ENCODE results near the gene TENM4.

TENM4 gene

GRCh38 chr11:79403839-79404238 lies 37.0 kb downstream of the TENM4 start:
- Histone ChIP-seq H3K4me3 (ENCODE audit: low read depth in 1 of 2, low read length in 2 of 2) (no peak overlapping the region), H3K27me3 (ENCODE audit: low read depth, low read length) (no peaks in the 10 kb centered on the region), H3K4me1 (ENCODE audit: control insufficient read depth in 1 of 2, insufficient read depth in 2 of 2, low read length in 2 of 2) (no peaks in the 10 kb centered on the region), H3K36me3 (ENCODE audit: control insufficient read depth in 1 of 2, insufficient read depth in 2 of 2, low read length in 2 of 2) (no peaks in the 10 kb centered on the region), H3K27ac (ENCODE audit: low read length) (no peak overlapping the region), H3K9me3 (ENCODE audit: control insufficient read depth in 1 of 2, low read length in 2 of 2) (no peaks in the 10 kb centered on the region)

DNA sequence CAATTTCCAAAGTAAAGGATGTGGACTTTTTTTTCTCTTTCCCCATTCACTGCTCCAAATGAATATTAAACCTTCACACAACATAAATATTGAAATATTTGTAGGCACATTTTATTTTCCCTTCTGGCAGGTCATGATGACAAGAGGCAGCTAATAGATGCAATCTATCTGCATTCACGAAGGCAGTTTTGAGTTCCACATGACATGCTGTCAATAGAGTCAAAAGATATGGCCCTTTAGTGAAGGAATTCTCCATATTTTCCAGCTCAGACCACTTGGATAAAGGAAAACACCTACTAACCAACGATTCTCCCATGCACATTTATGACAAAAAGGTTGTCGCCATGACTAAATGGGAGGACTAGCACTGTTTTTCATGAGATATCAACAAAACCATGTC lies 37.9 kb downstream of the TENM4 start:
- Histone ChIP-seq H3K4me1 (ENCODE audit: control insufficient read depth in 1 of 2, insufficient read depth in 2 of 2, low read length in 2 of 2) (no peaks in the 10 kb centered on the region), H3K9me3 (ENCODE audit: control insufficient read depth in 1 of 2, low read length in 2 of 2) (no peaks in the 10 kb centered on the region), H3K4me3 (ENCODE audit: low read depth in 1 of 2, low read length in 2 of 2) (no peak overlapping the region), H3K36me3 (ENCODE audit: control insufficient read depth in 1 of 2, insufficient read depth in 2 of 2, low read length in 2 of 2) (no peaks in the 10 kb centered on the region), H3K27me3 (ENCODE audit: low read depth, low read length) (no peaks in the 10 kb centered on the region), H3K27ac (ENCODE audit: low read length) (no peak overlapping the region)

DNA sequence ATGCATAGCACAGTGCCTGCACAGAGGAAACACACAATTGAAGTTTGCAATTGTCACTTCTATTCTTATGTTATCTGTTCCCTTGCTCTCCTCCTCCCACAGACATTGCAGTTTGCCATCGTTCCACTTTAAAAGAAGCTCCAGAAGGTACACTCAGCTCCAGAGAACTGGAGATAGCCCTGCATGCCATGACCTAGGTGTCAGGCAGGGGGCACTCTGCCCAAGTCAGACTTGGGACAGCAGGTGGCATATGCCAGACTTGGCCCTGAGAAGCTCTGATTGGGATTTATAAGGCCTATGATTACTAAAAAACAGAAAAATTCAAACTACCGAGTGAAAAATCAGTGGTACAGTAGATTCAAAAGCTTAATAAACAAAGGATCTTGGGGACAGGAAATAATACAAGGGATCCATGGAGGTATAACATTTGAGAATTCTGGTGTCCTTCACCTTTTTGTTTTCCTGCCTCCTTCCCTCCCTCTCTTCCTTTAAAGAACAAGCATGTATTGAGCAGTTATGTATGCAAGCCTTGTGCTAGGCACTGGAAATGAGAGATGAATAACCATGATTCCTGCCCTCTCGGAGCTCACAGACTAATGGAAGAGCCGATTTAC lies 40.0 kb downstream of the TENM4 start:
- Histone ChIP-seq H3K4me3 (ENCODE audit: low read depth in 1 of 2, low read length in 2 of 2) (no peak overlapping the region), H3K36me3 (ENCODE audit: control insufficient read depth in 1 of 2, insufficient read depth in 2 of 2, low read length in 2 of 2) (no peaks in the 10 kb centered on the region), H3K9me3 (ENCODE audit: control insufficient read depth in 1 of 2, low read length in 2 of 2) (no peaks in the 10 kb centered on the region), H3K27me3 (ENCODE audit: low read depth, low read length) (no peaks in the 10 kb centered on the region), H3K27ac (ENCODE audit: low read length) (no peak overlapping the region), H3K4me1 (ENCODE audit: control insufficient read depth in 1 of 2, insufficient read depth in 2 of 2, low read length in 2 of 2) (no peaks in the 10 kb centered on the region)

DNA sequence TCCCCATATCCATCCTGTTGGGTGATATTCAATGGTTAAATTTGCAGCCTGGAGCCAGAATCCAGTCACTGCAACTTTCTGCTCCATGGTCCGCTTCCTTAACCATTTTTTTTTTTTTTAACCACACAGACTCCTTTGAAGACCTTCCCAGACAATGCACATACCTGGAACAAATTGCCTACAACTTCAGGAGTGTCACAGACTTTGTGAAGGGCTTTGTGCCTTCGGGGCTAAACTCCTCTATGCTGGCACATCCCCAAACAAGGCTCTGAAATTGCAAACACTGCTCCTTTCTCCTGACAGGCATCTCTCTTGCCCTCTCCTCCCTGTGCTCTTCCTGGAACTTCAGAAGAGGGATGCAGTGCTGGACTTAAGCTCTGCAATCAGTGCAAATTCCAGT lies 40.6 kb downstream of the TENM4 start:
- Histone ChIP-seq H3K4me3 (ENCODE audit: low read depth in 1 of 2, low read length in 2 of 2) (no peak overlapping the region), H3K27me3 (ENCODE audit: low read depth, low read length) (no peaks in the 10 kb centered on the region), H3K36me3 (ENCODE audit: control insufficient read depth in 1 of 2, insufficient read depth in 2 of 2, low read length in 2 of 2) (no peaks in the 10 kb centered on the region), H3K9me3 (ENCODE audit: control insufficient read depth in 1 of 2, low read length in 2 of 2) (no peaks in the 10 kb centered on the region), H3K27ac (ENCODE audit: low read length) (no peak overlapping the region), H3K4me1 (ENCODE audit: control insufficient read depth in 1 of 2, insufficient read depth in 2 of 2, low read length in 2 of 2) (no peaks in the 10 kb centered on the region)

DNA sequence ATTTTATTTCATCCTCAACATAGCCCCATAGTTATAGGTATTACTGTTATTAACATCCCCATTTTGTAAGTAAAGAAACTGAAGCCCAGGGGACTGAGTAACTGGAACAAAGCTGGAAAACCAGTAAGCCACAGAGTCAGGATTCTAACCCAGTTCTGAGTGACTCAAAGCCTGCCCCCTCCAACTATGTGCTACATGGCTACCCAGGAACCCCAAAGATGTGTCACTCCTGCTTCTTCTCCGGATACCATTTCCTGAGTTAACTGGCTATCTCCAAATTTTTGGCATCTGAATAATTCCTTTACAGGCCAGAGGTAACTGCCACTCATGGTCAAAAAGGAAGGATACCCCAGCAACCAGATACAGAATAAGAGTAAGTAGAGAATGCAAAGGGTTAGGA lies 43.6 kb downstream of the TENM4 start:
- H3K4me3 ChIP-seq (ENCODE audit: low read depth in 1 of 2, low read length in 2 of 2), result no peak overlapping the region

DNA sequence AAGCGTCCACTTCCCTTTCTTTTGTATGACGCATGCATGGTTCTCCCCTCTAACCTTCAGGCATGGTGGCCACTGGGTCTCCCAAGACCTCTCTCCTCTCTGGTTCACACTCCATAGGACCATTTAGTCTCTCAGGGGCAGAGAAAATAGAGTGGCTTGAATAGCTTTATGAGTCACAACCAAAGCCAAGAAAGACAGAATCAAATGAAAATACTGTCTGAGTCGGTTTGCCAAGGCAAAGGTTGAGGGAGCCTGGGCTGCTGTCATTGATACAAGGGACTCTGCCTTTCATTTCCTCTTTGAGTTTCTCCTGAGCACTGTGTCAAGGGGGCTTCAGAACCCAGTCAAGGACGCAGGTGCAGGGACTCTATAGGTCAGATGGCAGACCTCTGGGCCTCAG lies 44.2 kb downstream of the TENM4 start:
- no peaks in the 10 kb centered on the region for H3K36me3 ChIP-seq (ENCODE audit: control insufficient read depth in 1 of 2, insufficient read depth in 2 of 2, low read length in 2 of 2)
- no peaks in the 10 kb centered on the region for H3K27me3 ChIP-seq (ENCODE audit: low read depth, low read length)
- no peaks in the 10 kb centered on the region for H3K9me3 ChIP-seq (ENCODE audit: control insufficient read depth in 1 of 2, low read length in 2 of 2)
- no peak overlapping the region for H3K4me3 ChIP-seq (ENCODE audit: low read depth in 1 of 2, low read length in 2 of 2)
- no peaks in the 10 kb centered on the region for H3K4me1 ChIP-seq (ENCODE audit: control insufficient read depth in 1 of 2, insufficient read depth in 2 of 2, low read length in 2 of 2)
- H3K27ac ChIP-seq (ENCODE audit: low read length), result no peak overlapping the region

More for the DNA sequence above, 43.6 kb downstream of the TENM4 start:
- Histone ChIP-seq H3K9me3 (ENCODE audit: control insufficient read depth in 1 of 2, low read length in 2 of 2) (no peaks in the 10 kb centered on the region), H3K4me1 (ENCODE audit: control insufficient read depth in 1 of 2, insufficient read depth in 2 of 2, low read length in 2 of 2) (no peaks in the 10 kb centered on the region), H3K27ac (ENCODE audit: low read length) (no peak overlapping the region), H3K36me3 (ENCODE audit: control insufficient read depth in 1 of 2, insufficient read depth in 2 of 2, low read length in 2 of 2) (no peaks in the 10 kb centered on the region), H3K27me3 (ENCODE audit: low read depth, low read length) (no peaks in the 10 kb centered on the region)

GRCh38 chr11:79396001-79396400 lies 44.8 kb downstream of the TENM4 start:
- Histone ChIP-seq H3K36me3 (ENCODE audit: control insufficient read depth in 1 of 2, insufficient read depth in 2 of 2, low read length in 2 of 2) (no peaks in the 10 kb centered on the region), H3K4me1 (ENCODE audit: control insufficient read depth in 1 of 2, insufficient read depth in 2 of 2, low read length in 2 of 2) (no peaks in the 10 kb centered on the region), H3K27ac (ENCODE audit: low read length) (no peak overlapping the region), H3K27me3 (ENCODE audit: low read depth, low read length) (no peaks in the 10 kb centered on the region), H3K9me3 (ENCODE audit: control insufficient read depth in 1 of 2, low read length in 2 of 2) (no peaks in the 10 kb centered on the region), H3K4me3 (ENCODE audit: low read depth in 1 of 2, low read length in 2 of 2) (no peak overlapping the region)

GRCh38 chr11:79393362-79394043 lies 47.3 kb downstream of the TENM4 start:
- no peaks in the 10 kb centered on the region for H3K36me3 ChIP-seq (ENCODE audit: control insufficient read depth in 1 of 2, insufficient read depth in 2 of 2, low read length in 2 of 2)
- no peaks in the 10 kb centered on the region for H3K27me3 ChIP-seq (ENCODE audit: low read depth, low read length)
- no peak overlapping the region for H3K4me3 ChIP-seq (ENCODE audit: low read depth in 1 of 2, low read length in 2 of 2)
- no peak overlapping the region for H3K27ac ChIP-seq (ENCODE audit: low read length)
- H3K9me3 ChIP-seq (ENCODE audit: control insufficient read depth in 1 of 2, low read length in 2 of 2), result no peaks in the 10 kb centered on the region
- no peaks in the 10 kb centered on the region for H3K4me1 ChIP-seq (ENCODE audit: control insufficient read depth in 1 of 2, insufficient read depth in 2 of 2, low read length in 2 of 2)

GRCh38 chr11:79392161-79392560 lies 48.7 kb downstream of the TENM4 start:
- Histone ChIP-seq H3K27ac (ENCODE audit: low read length) (no peak overlapping the region), H3K4me3 (ENCODE audit: low read depth in 1 of 2, low read length in 2 of 2) (no peak overlapping the region), H3K9me3 (ENCODE audit: control insufficient read depth in 1 of 2, low read length in 2 of 2) (no peaks in the 10 kb centered on the region), H3K4me1 (ENCODE audit: control insufficient read depth in 1 of 2, insufficient read depth in 2 of 2, low read length in 2 of 2) (no peaks in the 10 kb centered on the region), H3K27me3 (ENCODE audit: low read depth, low read length) (no peaks in the 10 kb centered on the region), H3K36me3 (ENCODE audit: control insufficient read depth in 1 of 2, insufficient read depth in 2 of 2, low read length in 2 of 2) (no peaks in the 10 kb centered on the region)

DNA sequence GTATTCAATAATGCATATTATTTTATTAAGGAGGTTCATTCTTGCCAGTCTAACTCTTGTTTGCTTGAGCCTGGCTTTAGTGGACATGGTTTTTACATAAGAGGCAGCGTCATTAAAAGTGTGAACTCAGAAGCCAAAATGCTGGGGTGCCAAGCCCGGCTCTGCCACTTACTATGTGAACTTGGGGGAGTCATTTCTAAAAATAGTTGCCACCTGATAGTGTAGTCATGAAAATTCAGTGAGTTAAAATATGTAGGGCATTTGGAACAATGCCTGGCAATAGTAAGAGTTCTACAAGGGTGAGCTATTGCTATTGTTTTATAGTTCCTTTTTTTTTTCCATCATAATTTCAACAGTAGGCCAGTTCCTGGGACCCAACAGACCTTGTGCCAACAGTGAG lies 49.9 kb downstream of the TENM4 start:
- Histone ChIP-seq H3K9me3 (ENCODE audit: control insufficient read depth in 1 of 2, low read length in 2 of 2) (no peaks in the 10 kb centered on the region), H3K27ac (ENCODE audit: low read length) (no peak overlapping the region)

DNA sequence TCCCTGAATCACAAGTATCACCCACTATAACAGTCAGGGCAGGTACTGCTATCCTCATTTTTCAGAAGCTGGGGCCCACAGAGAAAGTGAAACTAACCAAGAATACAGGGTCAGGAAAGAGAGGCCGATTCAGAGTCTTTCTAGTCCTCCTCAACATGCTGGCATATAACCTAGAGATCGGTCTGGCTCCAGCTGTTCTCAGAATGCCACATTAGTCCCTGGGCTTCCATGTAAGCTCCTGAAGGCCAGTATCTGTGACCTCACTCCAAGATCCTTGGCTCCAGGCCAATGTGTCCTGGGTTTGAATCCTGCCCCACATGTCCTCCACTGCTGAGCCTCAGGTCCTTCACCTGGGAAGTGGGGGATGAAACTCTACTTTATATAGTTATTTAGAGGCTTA lies 50.4 kb downstream of the TENM4 start:
- H3K27ac ChIP-seq (ENCODE audit: low read length), result no peak overlapping the region
- H3K9me3 ChIP-seq (ENCODE audit: control insufficient read depth in 1 of 2, low read length in 2 of 2), result no peaks in the 10 kb centered on the region
- no peak overlapping the region for H3K4me3 ChIP-seq (ENCODE audit: low read depth in 1 of 2, low read length in 2 of 2)
- H3K4me1 ChIP-seq (ENCODE audit: control insufficient read depth in 1 of 2, insufficient read depth in 2 of 2, low read length in 2 of 2), result no peaks in the 10 kb centered on the region
- H3K27me3 ChIP-seq (ENCODE audit: low read depth, low read length), result no peaks in the 10 kb centered on the region
- no peaks in the 10 kb centered on the region for H3K36me3 ChIP-seq (ENCODE audit: control insufficient read depth in 1 of 2, insufficient read depth in 2 of 2, low read length in 2 of 2)

More for the DNA sequence above, 49.9 kb downstream of the TENM4 start:
- Histone ChIP-seq H3K36me3 (ENCODE audit: control insufficient read depth in 1 of 2, insufficient read depth in 2 of 2, low read length in 2 of 2) (no peaks in the 10 kb centered on the region), H3K4me3 (ENCODE audit: low read depth in 1 of 2, low read length in 2 of 2) (no peak overlapping the region), H3K4me1 (ENCODE audit: control insufficient read depth in 1 of 2, insufficient read depth in 2 of 2, low read length in 2 of 2) (no peaks in the 10 kb centered on the region), H3K27me3 (ENCODE audit: low read depth, low read length) (no peaks in the 10 kb centered on the region)

GRCh38 chr11:79388201-79388600 lies 52.6 kb downstream of the TENM4 start:
- no peak overlapping the region for H3K4me3 ChIP-seq (ENCODE audit: low read depth in 1 of 2, low read length in 2 of 2)
- no peaks in the 10 kb centered on the region for H3K4me1 ChIP-seq (ENCODE audit: control insufficient read depth in 1 of 2, insufficient read depth in 2 of 2, low read length in 2 of 2)
- H3K27me3 ChIP-seq (ENCODE audit: low read depth, low read length), result no peaks in the 10 kb centered on the region
- no peaks in the 10 kb centered on the region for H3K9me3 ChIP-seq (ENCODE audit: control insufficient read depth in 1 of 2, low read length in 2 of 2)
- no peaks in the 10 kb centered on the region for H3K36me3 ChIP-seq (ENCODE audit: control insufficient read depth in 1 of 2, insufficient read depth in 2 of 2, low read length in 2 of 2)
- no peak overlapping the region for H3K27ac ChIP-seq (ENCODE audit: low read length)

Data from muscle layer of duodenum (tissue), 2 donors.